Duodenal mucosa (tissue), 2 donors: ENCODE data around the gene ZNF385B.

Experiments
- H3K27ac ChIP-seq: one replicate; pipeline ENCODE4 v1.7.0; 2013; ENCODE audit warnings: low read depth, low read length
- H3K27me3 ChIP-seq, 2 donors: one replicate each; pipeline ENCODE4 v1.7.0; 2013; ENCODE audit warnings: low read length in 2 of 2, control low read depth in 1 of 2; ENCODE audit not compliant: insufficient read depth in 2 of 2, control insufficient read depth in 1 of 2
- H3K36me3 ChIP-seq, 2 donors: one replicate each; pipeline ENCODE4 v1.7.0; 2013; ENCODE audit warnings: low read length in 2 of 2, control low read depth in 1 of 2; ENCODE audit not compliant: insufficient read depth in 2 of 2, control insufficient read depth in 1 of 2
- H3K4me1 ChIP-seq, 2 donors: one replicate each; pipeline ENCODE4 v1.7.0; 2013; ENCODE audit warnings: low read length in 2 of 2, control low read depth in 1 of 2; ENCODE audit not compliant: insufficient read depth in 2 of 2, control insufficient read depth in 1 of 2
- H3K4me3 ChIP-seq, 2 donors: one replicate each; pipeline ENCODE4 v1.7.0; 2013; ENCODE audit warnings: low read length in 2 of 2, low read depth in 1 of 2
- H3K9ac ChIP-seq, 2 donors: one replicate each; pipeline ENCODE4 v1.7.0; 2013; ENCODE audit warnings: low read length in 2 of 2, low read depth in 1 of 2
- H3K9me3 ChIP-seq, 2 donors: one replicate each; pipeline ENCODE4 v1.7.0; 2013; ENCODE audit warnings: low read length in 2 of 2, control low read depth in 1 of 2; ENCODE audit not compliant: control insufficient read depth in 1 of 2

ZNF385B gene

GRCh38 chr2:179884193-179884592 lies 22.8 kb upstream of the ZNF385B start:
- H3K4me1 ChIP-seq: no peaks in the 10 kb centered on the region
- no peaks in the 10 kb centered on the region for H3K36me3 ChIP-seq
- H3K27ac ChIP-seq: no peak overlapping the region
- H3K9ac ChIP-seq: no peak overlapping the region
- H3K4me3 ChIP-seq: no peak overlapping the region
- no peaks in the 10 kb centered on the region for H3K27me3 ChIP-seq
- no peaks in the 10 kb centered on the region for H3K9me3 ChIP-seq

DNA sequence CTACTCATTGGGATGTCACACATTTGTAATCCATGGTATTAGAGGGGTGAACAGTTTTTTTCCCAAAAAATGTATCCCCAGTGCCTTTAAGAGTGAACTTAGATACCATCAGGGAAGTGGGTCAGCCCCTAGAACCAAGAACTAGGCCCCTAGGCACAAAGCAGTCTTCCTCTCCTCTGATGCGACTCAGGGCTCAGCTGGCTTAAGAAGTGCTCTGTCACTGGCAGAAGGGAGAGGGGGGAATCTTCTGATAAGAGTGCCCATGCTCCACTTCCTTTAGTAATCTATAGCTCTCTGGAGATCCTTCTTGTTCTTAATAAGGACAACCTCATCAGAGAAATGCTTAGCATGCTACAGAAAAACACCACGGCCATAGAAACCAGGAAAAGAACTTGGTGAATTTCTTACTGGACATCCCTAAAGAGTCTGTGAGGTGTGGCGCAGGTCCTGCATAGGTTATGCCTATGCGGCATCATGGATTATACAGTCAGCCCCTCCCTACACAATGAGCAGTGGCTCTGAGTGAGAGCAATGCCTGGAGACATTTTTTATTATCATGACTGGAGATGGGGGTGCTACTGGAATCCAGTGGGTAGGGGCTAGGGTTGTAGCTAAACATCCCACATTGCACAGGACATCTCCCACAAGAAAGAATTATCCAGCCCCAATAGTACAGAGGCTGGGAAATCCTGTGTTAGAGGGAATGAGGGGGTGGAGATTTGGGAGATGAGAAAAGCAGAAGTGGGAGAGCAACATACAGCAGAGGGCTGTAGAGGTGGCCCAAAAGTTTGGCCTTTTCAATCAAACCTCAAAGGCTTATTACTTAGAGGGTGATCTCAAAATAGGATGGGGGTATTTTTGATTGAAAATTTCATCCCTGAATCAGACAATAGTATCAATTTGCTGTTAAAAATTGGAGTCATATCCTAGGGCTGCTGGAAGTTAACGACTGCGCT lies 21.7 kb upstream of the ZNF385B start:
- no peaks in the 10 kb centered on the region for H3K27me3 ChIP-seq

DNA sequence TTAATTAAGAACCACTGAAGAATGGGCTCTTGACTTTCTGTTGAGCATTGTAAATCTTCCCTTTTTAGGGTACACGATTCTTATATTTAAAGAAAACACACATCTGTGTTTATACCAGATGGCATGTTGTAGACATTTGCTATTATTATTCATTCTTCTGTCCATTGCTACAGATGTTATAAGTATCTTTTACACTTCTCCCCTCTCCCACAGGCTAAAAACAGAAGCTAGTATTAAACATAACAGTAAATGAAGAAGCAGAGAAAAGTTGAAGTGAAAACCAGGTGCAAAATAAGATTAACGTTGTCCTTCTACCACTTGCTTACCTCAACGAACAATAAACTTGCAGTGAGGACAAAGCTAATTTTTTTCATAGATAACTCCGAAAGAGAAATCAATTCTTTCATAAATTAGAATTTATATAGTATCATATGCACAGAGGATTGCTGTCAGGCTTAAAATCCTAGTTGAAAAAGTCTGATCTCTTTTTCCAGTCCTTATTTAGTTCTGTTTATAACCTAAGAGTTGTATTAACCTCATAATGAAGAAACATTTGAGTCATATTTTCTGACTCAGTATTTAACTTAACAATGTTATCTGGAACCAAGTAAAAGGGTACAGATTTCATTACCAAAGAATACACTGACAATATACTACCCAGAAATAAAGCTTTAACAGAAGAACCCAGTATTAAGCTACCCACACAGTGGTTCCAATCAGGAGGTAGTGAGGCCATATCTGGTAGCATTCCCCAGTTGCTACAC lies 16.4 kb upstream of the ZNF385B start:
- H3K9ac ChIP-seq: no peak overlapping the region
- no peaks in the 10 kb centered on the region for H3K27me3 ChIP-seq
- H3K4me3 ChIP-seq: no peak overlapping the region

More for the DNA sequence above, 21.7 kb upstream of the ZNF385B start:
- no peak overlapping the region for H3K9ac ChIP-seq
- H3K4me3 ChIP-seq: no peak overlapping the region
- no peaks in the 10 kb centered on the region for H3K36me3 ChIP-seq
- H3K9me3 ChIP-seq: no peaks in the 10 kb centered on the region
- no peaks in the 10 kb centered on the region for H3K4me1 ChIP-seq
- no peak overlapping the region for H3K27ac ChIP-seq

DNA sequence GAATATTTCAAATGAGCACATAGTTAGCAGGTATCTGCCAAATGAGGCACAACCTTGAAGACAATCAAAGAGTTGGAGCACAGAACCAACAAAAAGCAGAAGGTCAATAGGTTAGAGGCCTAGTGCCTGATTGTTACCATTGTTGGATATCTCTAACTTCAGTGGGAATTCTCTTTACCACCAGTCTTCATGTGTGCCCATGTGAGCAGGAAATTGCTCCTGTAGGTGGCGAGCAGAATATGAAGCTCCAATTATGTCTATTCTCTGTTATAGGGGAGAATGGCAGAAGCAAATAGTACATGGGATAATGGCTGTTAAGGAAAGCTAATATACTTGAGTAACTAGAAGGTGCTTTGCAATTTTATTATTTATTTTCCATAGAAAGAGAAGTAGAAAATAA lies 14.9 kb upstream of the ZNF385B start:
- no peaks in the 10 kb centered on the region for H3K9me3 ChIP-seq
- H3K27ac ChIP-seq: no peak overlapping the region
- no peaks in the 10 kb centered on the region for H3K36me3 ChIP-seq
- H3K4me1 ChIP-seq: no peaks in the 10 kb centered on the region
- H3K27me3 ChIP-seq: no peaks in the 10 kb centered on the region
- no peak overlapping the region for H3K9ac ChIP-seq
- no peak overlapping the region for H3K4me3 ChIP-seq

More for the DNA sequence above, 16.4 kb upstream of the ZNF385B start:
- H3K27ac ChIP-seq: no peak overlapping the region
- no peaks in the 10 kb centered on the region for H3K36me3 ChIP-seq
- H3K9me3 ChIP-seq: no peaks in the 10 kb centered on the region
- no peaks in the 10 kb centered on the region for H3K4me1 ChIP-seq

- H3K27me3 ChIP-seq: no peaks in the 10 kb centered on the region
- H3K27ac ChIP-seq: no peak overlapping the region
- H3K4me1 ChIP-seq: no peaks in the 10 kb centered on the region
- H3K9me3 ChIP-seq: no peaks in the 10 kb centered on the region
- H3K9ac ChIP-seq: no peak overlapping the region
- H3K36me3 ChIP-seq: no peaks in the 10 kb centered on the region
- no peak overlapping the region for H3K4me3 ChIP-seq
Measured at GRCh38 chr2:179875864-179876263, 14.5 kb upstream of the ZNF385B start.

GRCh38 chr2:179862898-179863458 lies 1.6 kb upstream of the ZNF385B start:
- Histone ChIP-seq H3K4me3 (no peak overlapping the region), H3K9me3 (no peaks in the 10 kb centered on the region), H3K4me1 (peaks cover 0 to 4% of the 10 kb centered on the region in 2 donors), H3K36me3 (no peaks in the 10 kb centered on the region), H3K27ac (no peak overlapping the region), H3K27me3 (peaks cover 17 to 51% of the 10 kb centered on the region in 2 donors), H3K9ac (no peak overlapping the region)

DNA sequence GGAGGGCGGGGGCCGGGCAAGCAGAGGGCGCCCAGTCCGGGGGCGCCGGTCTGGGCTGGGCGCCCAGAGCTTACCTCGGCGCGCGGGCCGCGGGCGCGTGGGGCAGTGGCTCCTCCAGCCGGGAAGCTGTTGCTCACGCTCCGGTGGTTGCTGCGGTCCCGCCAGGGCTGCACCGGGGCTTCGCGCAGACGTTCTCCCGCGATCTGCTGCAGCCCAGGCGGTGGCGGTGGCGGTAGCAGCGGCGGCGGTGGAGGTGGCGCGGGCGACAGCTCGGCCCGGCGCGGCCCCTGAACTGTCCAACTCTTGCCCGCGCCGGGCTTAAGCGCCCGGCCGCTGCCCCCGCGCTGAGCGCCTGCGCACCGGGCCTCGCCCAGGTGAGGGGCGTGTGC lies 391 bp downstream of the ZNF385B start:
- H3K27ac ChIP-seq: no peak overlapping the region

DNA sequence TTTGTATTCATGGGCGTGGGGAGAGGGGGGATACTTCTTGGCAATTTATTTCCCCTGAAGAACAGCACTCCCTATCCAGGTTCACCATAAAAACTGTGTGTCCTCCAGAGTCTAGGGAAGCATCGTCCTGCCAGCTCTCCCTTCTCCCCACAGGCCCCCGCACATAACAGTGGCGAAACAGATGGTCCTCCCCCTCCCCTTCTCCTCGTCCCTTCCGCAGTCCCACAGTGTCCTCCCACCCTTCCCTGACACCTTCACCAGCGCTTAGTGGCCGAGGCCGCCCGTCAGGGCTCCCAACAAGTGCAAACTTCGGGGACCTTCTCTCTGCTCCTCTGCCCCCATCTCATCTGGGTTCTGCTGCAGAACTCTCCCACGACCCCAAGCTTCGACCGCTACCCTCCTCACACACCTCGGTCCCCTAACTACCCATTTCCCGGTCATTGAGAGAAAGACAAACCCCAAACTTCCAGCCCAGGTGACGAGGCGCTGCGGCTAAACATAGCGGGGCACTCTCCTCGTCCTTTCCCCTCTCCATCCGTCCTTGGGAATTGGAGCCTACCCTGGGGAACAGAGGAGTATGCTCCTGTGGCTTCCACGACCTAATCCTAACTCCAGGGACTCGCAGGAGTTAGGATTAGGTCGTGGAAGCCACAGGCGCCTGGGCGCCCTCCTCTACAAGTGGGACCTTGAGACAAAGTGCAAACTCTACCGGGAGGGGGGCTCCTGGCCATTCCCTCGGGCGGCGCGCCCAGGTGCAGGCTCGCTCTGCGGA lies 971 bp downstream of the ZNF385B start:
- no peaks in the 10 kb centered on the region for H3K36me3 ChIP-seq
- no peaks in the 10 kb centered on the region for H3K9me3 ChIP-seq
- H3K9ac ChIP-seq: peak overlapping the region in 1 of 2 donors; percentile 18
- peaks cover 25 to 51% of the 10 kb centered on the region in 2 donors for H3K27me3 ChIP-seq
- H3K4me3 ChIP-seq: peak overlapping the region; percentile 46 to 54
- H3K4me1 ChIP-seq: peaks cover 0 to 4% of the 10 kb centered on the region in 2 donors
- H3K27ac ChIP-seq: no peak overlapping the region

More for the DNA sequence above, 391 bp downstream of the ZNF385B start:
- H3K9me3 ChIP-seq: no peaks in the 10 kb centered on the region
- no peaks in the 10 kb centered on the region for H3K36me3 ChIP-seq
- peaks cover 0 to 4% of the 10 kb centered on the region in 2 donors for H3K4me1 ChIP-seq
- no peak overlapping the region for H3K9ac ChIP-seq
- peaks cover 25 to 51% of the 10 kb centered on the region in 2 donors for H3K27me3 ChIP-seq
- H3K4me3 ChIP-seq: peak overlapping the region; percentile 40 to 61

- peaks cover 25 to 47% of the 10 kb centered on the region in 2 donors for H3K27me3 ChIP-seq
- H3K27ac ChIP-seq: no peak overlapping the region
- H3K4me1 ChIP-seq: peaks cover 0 to 4% of the 10 kb centered on the region in 2 donors
- no peaks in the 10 kb centered on the region for H3K9me3 ChIP-seq
- H3K4me3 ChIP-seq: no peak overlapping the region
- H3K36me3 ChIP-seq: no peaks in the 10 kb centered on the region
- no peak overlapping the region for H3K9ac ChIP-seq
Measured at GRCh38 chr2:179859523-179859922, 1.9 kb downstream of the ZNF385B start.
